Spleen (tissue), 11 donors: ENCODE results near the gene PRIM2. TPM values are rescaled to one million over a fixed set of nuclear protein-coding genes. Genes with fewer than 3 reads are reported as not detected.
"Not testable (repeated sequence)": the region's sequence is repeated elsewhere in the genome, so short reads cannot be mapped to it uniquely, and the experiment has no call there.

ENCODE experiments used
- DNase-seq: peaks from one replicate; pipeline ENCODE4 v3.0.0-alpha.2; 2020
- H3K27ac ChIP-seq, 8 donors: fragments of 200-600 bp; sonication (generic) in 7 of 8; 1 replicate in 4 of 8; 2 replicates in 4 of 8; pipeline versions ENCODE4 v1.5.0 to v1.8.0; 2016 to 2021; ENCODE audit warnings: inconsistent platforms in 4 of 8, mild to moderate bottlenecking in 4 of 8, moderate library complexity in 1 of 8
- H3K27me3 ChIP-seq, 7 donors: fragments of 200-600 bp; sonication (generic) in 6 of 7; replicated peaks in 1 of 7; 1 replicate in 4 of 7; 2 replicates in 3 of 7; pipeline versions ENCODE4 v1.5.0 to v1.8.0; 2016 to 2021; ENCODE audit warnings: inconsistent platforms in 3 of 7, mild to moderate bottlenecking in 1 of 7
- H3K36me3 ChIP-seq, 6 donors: fragments of 200-600 bp; sonication (generic) in 5 of 6; 1 replicate in 4 of 6; 2 replicates in 2 of 6; pipeline versions ENCODE4 v1.5.0 to v1.8.0; 2016 to 2021; ENCODE audit warnings: inconsistent platforms in 2 of 6
- H3K4me1 ChIP-seq, 6 donors: fragments of 200-600 bp; sonication (generic) in 5 of 6; 1 replicate in 3 of 6; 2 replicates in 3 of 6; pipeline versions ENCODE4 v1.5.0 to v1.8.0; 2016 to 2021; ENCODE audit warnings: inconsistent platforms in 3 of 6
- H3K4me3 ChIP-seq, 8 donors: fragments of 200-600 bp; sonication (generic) in 7 of 8; 1 replicate in 4 of 8; 2 replicates in 4 of 8; pipeline versions ENCODE4 v1.5.0 to v1.8.0; 2016 to 2021; ENCODE audit warnings: inconsistent platforms in 4 of 8, mild to moderate bottlenecking in 4 of 8, moderate library complexity in 2 of 8
- H3K9me3 ChIP-seq, 8 donors: fragments of 200-600 bp; sonication (generic) in 7 of 8; 1 replicate in 4 of 8; 2 replicates in 4 of 8; pipeline versions ENCODE4 v1.5.0 to v1.8.0; 2016 to 2021; ENCODE audit warnings: inconsistent platforms in 4 of 8
- CTCF ChIP-seq, 11 experiments: fragments of 200-600 bp in 7 of 11; fragments of 450-650 bp in 4 of 11; sonication (generic) in 4 of 11; IDR thresholded peaks in 8 of 11; conservative IDR thresholded peaks in 3 of 11; 1 replicate in 7 of 11; 2 replicates in 4 of 11; pipeline versions ENCODE4 v1.4.0 to v1.8.0; 2016 to 2021; ENCODE audit warnings: antibody characterized with exemption in 11 of 11, inconsistent platforms in 4 of 11, mild to moderate bottlenecking in 1 of 11
- POLR2A ChIP-seq, 3 donors: fragments of 450-650 bp; IDR thresholded peaks; one replicate each; pipeline ENCODE4 v1.5.1; 2017; ENCODE audit warnings: antibody characterized with exemption in 3 of 3, mild to moderate bottlenecking in 1 of 3
- POLR2AphosphoS5 ChIP-seq, 3 donors: sonication (generic); formaldehyde crosslinking; IDR thresholded peaks; one replicate each; pipeline ENCODE4 v1.5.1; 2017; ENCODE audit warnings: antibody characterized with exemption in 3 of 3
- WGBS, 5 donors: extraction: QIAGEN DNeasy Blood & Tissue Kit in 3 of 5; methylation state at CpG; one replicate each; pipeline versions ENCODE4 v1.1.5 to v1.1.7; 2013 to 2018; 5-methylcytosine and 5-hydroxymethylcytosine counted together
- intact Hi-C: fragments of 100-400 bp; cut with DNase I; formaldehyde crosslinking; loops from one replicate; pipeline ENCODE4 v1.15.0; 2023; ENCODE audit warnings: low total_unique reads
- polyA plus RNA-seq, 3 donors: library from polyadenylated mRNA; stranded (reverse); fragments of 200-250 nt; gene quantifications; one replicate each; pipeline ENCODE4 v1.2.1, GENCODE V29; 2013
- total RNA-seq, 7 donors: library from RNA; depleted of rRNA in 3 of 7; stranded (reverse); fragments of >200 nt in 3 of 7; fragmentation: NEBNext Ultra II Directional in 4 of 7; extraction: Animal tissue kit (Norgen Biotek cat#: 25700) in 4 of 7; gene quantifications; one replicate each; pipeline versions ENCODE4 v1.1.0 to v1.2.1, GENCODE V29; 2016 to 2021
- donor health status: healthy with polysubstance abuse.
- donor health status: DM: no; HTN: no; CAD: no; lungs with moderate emphysema.
- donor health status: DM: no; HTN: no; CAD: no.
- donor health status: Bipolar disorder and iron deficiency.
- donor health status: healthy.
- donor health status: DM: no; HTN: no; CAD: no.
- donor health status: DM: yes; HTN: yes; CAD: no.

The PRIM2 gene
- total and polyA plus RNA-seq, 10 donors: 6.0 to 20.2 (median 13.9) TPM

- 89 to 96% (median 94%) methylated on average over 19 to 24 of the region's 24 CpGs for WGBS, 5 donors
- no peak overlapping the region for H3K27ac ChIP-seq
- H3K27me3 ChIP-seq: peaks cover 0 to 19% (median 0%) of the 10 kb centered on the region in 7 donors
- no peak for DNase-seq
- no peaks in the 10 kb centered on the region for H3K4me1 ChIP-seq
- intact Hi-C loops: no loop called here
- H3K36me3 ChIP-seq: no peaks in the 10 kb centered on the region
- TF ChIP-seq POLR2A (IDR thresholded peaks at IDR 0.05) (no peak), CTCF (IDR thresholded peaks at IDR 0.05 in 8 of 11, conservative IDR thresholded peaks at IDR 0.05 in 3 of 11) (no peak), POLR2AphosphoS5 (IDR thresholded peaks at IDR 0.05) (no peak)
- H3K9me3 ChIP-seq: no peaks in the 10 kb centered on the region
- H3K4me3 ChIP-seq: no peak overlapping the region
Observed at GRCh38 chr6:57310817-57311157, 6.6 kb upstream of the PRIM2 start.

- H3K36me3 ChIP-seq, H3K9me3 ChIP-seq, DNase-seq, H3K4me3 ChIP-seq, intact Hi-C loops, H3K27ac ChIP-seq, H3K4me1 ChIP-seq: not testable (repeated sequence)
- WGBS, 5 donors: 90 to 98% (median 93%) methylated on average over 30 to 43 of the region's 44 CpGs
- H3K27me3 ChIP-seq: peaks cover 0 to 14% (median 0%) of the 10 kb centered on the region in 7 donors
Observed at GRCh38 chr6:57311300-57312003, 6.0 kb upstream of the PRIM2 start.

GRCh38 chr6:57312004-57312345 is 5.5 kb upstream of the PRIM2 start:
- WGBS, 5 donors: 84 to 97% (median 89%) methylated on average over 2 to 3 of the region's 3 CpGs
- intact Hi-C loops: no loop called here
- Histone ChIP-seq H3K27me3 (peaks cover 0 to 10% (median 0%) of the 10 kb centered on the region in 7 donors), H3K4me1 (peaks cover 0 to 6% (median 0%) of the 10 kb centered on the region in 6 donors), H3K27ac (no peak overlapping the region), H3K9me3 (no peaks in the 10 kb centered on the region), H3K4me3 (no peak overlapping the region), H3K36me3 (no peaks in the 10 kb centered on the region)
- TF ChIP-seq CTCF (IDR thresholded peaks at IDR 0.05 in 8 of 11, conservative IDR thresholded peaks at IDR 0.05 in 3 of 11): no peak
- no peak for TF ChIP-seq POLR2AphosphoS5 (IDR thresholded peaks at IDR 0.05)
- no peak for TF ChIP-seq POLR2A (IDR thresholded peaks at IDR 0.05)
- DNase-seq: no peak

GRCh38 chr6:57313009-57313408 is 4.4 kb upstream of the PRIM2 start:
- intact Hi-C loops: no loop called here
- Histone ChIP-seq H3K36me3 (no peaks in the 10 kb centered on the region), H3K4me1 (peaks cover 2 to 10% (median 4%) of the 10 kb centered on the region in 6 donors), H3K27me3 (peaks cover 0 to 10% (median 0%) of the 10 kb centered on the region in 7 donors), H3K9me3 (no peaks in the 10 kb centered on the region), H3K27ac (no peak overlapping the region), H3K4me3 (no peak overlapping the region)
- no peak for TF ChIP-seq POLR2AphosphoS5 (IDR thresholded peaks at IDR 0.05)
- no peak for TF ChIP-seq CTCF (IDR thresholded peaks at IDR 0.05 in 8 of 11, conservative IDR thresholded peaks at IDR 0.05 in 3 of 11)
- TF ChIP-seq POLR2A (IDR thresholded peaks at IDR 0.05): no peak
- DNase-seq: no peak
